Peyer's patch (tissue), 4 donors: Measurements from ENCODE around the gene RHEBL1.

Experiments used
- CTCF ChIP-seq, 6 experiments: fragments of 450-650 bp in 4 of 6; fragments of 200-600 bp in 2 of 6; sonication (generic) in 1 of 6; IDR thresholded peaks; one replicate each; pipeline ENCODE4 v1.5.1; 2017 to 2019; ENCODE audit warnings: antibody characterized with exemption in 6 of 6, mild to moderate bottlenecking in 3 of 6, moderate library complexity in 1 of 6
- POLR2A ChIP-seq, 2 donors: fragments of 450-650 bp; IDR thresholded peaks; one replicate each; pipeline ENCODE4 v1.5.1; 2017; ENCODE audit warnings: antibody characterized with exemption in 2 of 2, mild to moderate bottlenecking in 2 of 2, moderate library complexity in 2 of 2

DNA sequence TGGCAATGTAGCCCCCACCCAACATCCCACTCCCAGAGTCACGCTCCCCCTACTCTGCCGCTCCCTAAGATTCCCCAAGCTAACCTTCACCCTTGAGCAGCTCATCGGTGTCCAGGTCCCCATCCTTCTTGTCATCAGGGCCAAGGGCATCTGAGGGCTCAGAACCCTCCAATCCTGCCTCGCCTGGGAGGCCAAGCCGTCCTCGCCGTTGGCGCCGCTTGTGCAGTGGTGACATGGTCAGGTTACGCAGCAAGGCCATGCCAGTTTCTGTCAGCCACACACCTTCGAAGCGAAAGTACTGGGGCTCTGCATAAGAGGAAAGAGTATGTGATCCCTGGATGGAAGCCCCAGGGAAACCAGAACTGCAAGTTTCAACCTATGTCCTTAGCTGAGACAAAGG lies 25.1 kb downstream of the RHEBL1 start:
- TF ChIP-seq CTCF (IDR thresholded peaks at IDR 0.05) (no peak), POLR2A (IDR thresholded peaks at IDR 0.05) (no peak)
